CD4-positive, alpha-beta T cell (primary cell): ENCODE data around the gene NFKBIL1. TPM values are rescaled to one million over a fixed set of nuclear protein-coding genes. Genes with fewer than 3 reads are reported as not detected.

Experiments
- ATAC-seq: fragments of 200-7000 bp; cut with Tn5 transposase; one replicate; pipeline ENCODE4 v1.10.0; 2022; ENCODE audit warnings: mild to moderate bottlenecking; ENCODE audit not compliant: poor library complexity
- CTCF ChIA-PET: fragments of 350-600 bp; sonication (Branson Sonifier 250); formaldehyde crosslinking; loops from one replicate; lab custom pipeline; 2021; ENCODE audit warnings: antibody characterized with exemption, inconsistent platforms; lab: Charles Lee
- POLR2A ChIA-PET: fragments of 350-600 bp; sonication (Branson Sonifier 250); formaldehyde crosslinking; loops from one replicate; lab custom pipeline; 2021; ENCODE audit warnings: antibody characterized with exemption, inconsistent platforms; lab: Charles Lee
- DNase-seq, 14 experiments: peaks; one replicate each; pipeline ENCODE4 v3.0.0-alpha.2; 2013 to 2020; ENCODE audit warnings: mixed read lengths in 2 of 14
- H3K27ac ChIP-seq, 2 donors: one replicate each; pipeline versions ENCODE4 v1.5.1 to v1.7.0; 2013; ENCODE audit warnings: low read length in 2 of 2, low read depth in 1 of 2, mild to moderate bottlenecking in 1 of 2
- H3K27me3 ChIP-seq, 2 experiments: 1 replicate in 1 of 2; 2 replicates in 1 of 2; pipeline versions ENCODE4 v1.6.1 to v1.7.0; 2013; ENCODE audit warnings: low read length in 2 of 2, control low read depth in 1 of 2, mild to moderate bottlenecking in 1 of 2, moderate library complexity in 1 of 2; ENCODE audit not compliant: insufficient read depth in 2 of 2, control insufficient read depth in 1 of 2
- H3K36me3 ChIP-seq: one replicate; pipeline ENCODE4 v1.6.1; 2013; ENCODE audit warnings: low read length, control low read depth; ENCODE audit not compliant: insufficient read depth
- H3K4me1 ChIP-seq: one replicate; pipeline ENCODE4 v1.6.1; 2013; ENCODE audit warnings: low read length, control low read depth; ENCODE audit not compliant: insufficient read depth
- H3K4me3 ChIP-seq: one replicate; pipeline ENCODE4 v1.5.1; 2013; ENCODE audit warnings: mild to moderate bottlenecking, low read length, moderate library complexity
- H3K9me3 ChIP-seq, 2 experiments: 1 replicate in 1 of 2; 2 replicates in 1 of 2; pipeline versions ENCODE4 v1.6.1 to v1.7.0; 2013; ENCODE audit warnings: low read length in 2 of 2, mild to moderate bottlenecking in 2 of 2, control low read depth in 1 of 2, moderate library complexity in 1 of 2; ENCODE audit not compliant: control insufficient read depth in 1 of 2, insufficient read depth in 1 of 2
- H3K27ac Mint-ChIP-seq: one replicate; pipeline ENCODE4 v1.8.0; 2020; ENCODE audit warnings: mixed read lengths
- H3K27me3 Mint-ChIP-seq: one replicate; pipeline ENCODE4 v1.8.0; 2021; ENCODE audit warnings: mixed read lengths
- H3K36me3 Mint-ChIP-seq: one replicate; pipeline ENCODE4 v1.8.0; 2021; ENCODE audit warnings: low read depth, mixed read lengths
- H3K4me1 Mint-ChIP-seq: one replicate; pipeline ENCODE4 v1.8.0; 2021; ENCODE audit warnings: low read depth, mixed read lengths
- H3K4me3 Mint-ChIP-seq: one replicate; pipeline ENCODE4 v1.8.0; 2020; ENCODE audit warnings: mild to moderate bottlenecking, mixed read lengths
- H3K9me3 Mint-ChIP-seq: one replicate; pipeline ENCODE4 v1.8.0; 2020; ENCODE audit warnings: mixed read lengths
- intact Hi-C, 2 experiments: fragments of 100-400 bp; cut with DNase I in 1 of 2; cut with micrococcal nuclease in 1 of 2; formaldehyde crosslinking; loops; one replicate each; pipeline versions ENCODE4 v1.15.1 to v1.9.0; 2023 to 2025; cut with DNase I, micrococcal nuclease
- total RNA-seq, 174 experiments: library from RNA in 2 of 174; stranded (reverse) in 2 of 174; gene quantifications; one replicate each; pipeline ENCODE4 v1.2.3 and lab custom pipeline; 2021 to 2026
- TF ChIP-seq, protein P1 (sequence below): fragments of 200-600 bp; IDR thresholded peaks from one replicate; pipeline ENCODE4 v1.8.0; 2022; ENCODE audit warnings: antibody characterized with exemption, mild to moderate bottlenecking

The NFKBIL1 gene
- total RNA-seq, 2 experiments from 2014 or later: 7.6 to 9.3 TPM

DNA sequence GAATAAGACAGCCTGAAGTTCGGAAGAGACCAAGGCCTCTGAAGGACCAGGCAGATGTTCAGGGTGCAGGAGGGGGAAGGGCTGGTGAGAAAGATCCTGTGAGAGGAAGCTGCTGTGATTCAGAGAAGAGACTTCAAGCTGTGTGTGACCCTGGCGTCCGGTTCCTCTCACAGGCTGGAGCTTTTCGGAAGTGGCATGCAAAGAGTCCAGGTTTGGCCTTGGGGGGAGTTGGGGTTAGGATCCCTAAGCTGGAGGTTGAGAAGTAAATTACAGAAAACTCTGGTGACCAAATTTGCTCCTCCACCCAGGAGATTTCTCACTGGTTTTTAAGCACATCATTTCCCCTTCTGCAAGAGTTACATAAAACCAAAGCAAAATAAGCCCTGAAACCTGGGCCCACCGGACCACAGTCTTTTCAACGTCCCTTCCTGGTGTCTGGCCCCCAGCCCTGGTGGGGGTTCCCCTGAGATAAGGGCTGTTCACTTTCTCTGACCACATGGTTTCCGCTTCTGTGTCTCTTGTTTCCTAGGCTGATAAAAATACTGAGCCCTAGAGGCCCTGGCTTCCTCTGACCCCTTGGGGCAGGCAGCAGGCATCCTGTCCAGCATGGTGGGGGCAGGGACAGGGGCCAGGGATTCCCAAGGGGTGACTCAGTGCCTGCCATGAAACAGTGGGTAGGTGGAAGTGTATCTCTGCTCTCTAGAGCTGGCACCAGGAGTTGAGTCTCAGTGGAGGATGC is 12.7 kb downstream of the NFKBIL1 start:
- Mint-ChIP-seq H3K27ac (peak overlapping the region; percentile 90), H3K4me1 (peaks cover 62% of the 10 kb centered on the region), H3K36me3 (peaks cover 47% of the 10 kb centered on the region), H3K4me3 (peak overlapping the region; percentile 82), H3K27me3 (no peaks in the 10 kb centered on the region), H3K9me3 (no peaks in the 10 kb centered on the region)
- TF ChIP-seq, protein P1, sequence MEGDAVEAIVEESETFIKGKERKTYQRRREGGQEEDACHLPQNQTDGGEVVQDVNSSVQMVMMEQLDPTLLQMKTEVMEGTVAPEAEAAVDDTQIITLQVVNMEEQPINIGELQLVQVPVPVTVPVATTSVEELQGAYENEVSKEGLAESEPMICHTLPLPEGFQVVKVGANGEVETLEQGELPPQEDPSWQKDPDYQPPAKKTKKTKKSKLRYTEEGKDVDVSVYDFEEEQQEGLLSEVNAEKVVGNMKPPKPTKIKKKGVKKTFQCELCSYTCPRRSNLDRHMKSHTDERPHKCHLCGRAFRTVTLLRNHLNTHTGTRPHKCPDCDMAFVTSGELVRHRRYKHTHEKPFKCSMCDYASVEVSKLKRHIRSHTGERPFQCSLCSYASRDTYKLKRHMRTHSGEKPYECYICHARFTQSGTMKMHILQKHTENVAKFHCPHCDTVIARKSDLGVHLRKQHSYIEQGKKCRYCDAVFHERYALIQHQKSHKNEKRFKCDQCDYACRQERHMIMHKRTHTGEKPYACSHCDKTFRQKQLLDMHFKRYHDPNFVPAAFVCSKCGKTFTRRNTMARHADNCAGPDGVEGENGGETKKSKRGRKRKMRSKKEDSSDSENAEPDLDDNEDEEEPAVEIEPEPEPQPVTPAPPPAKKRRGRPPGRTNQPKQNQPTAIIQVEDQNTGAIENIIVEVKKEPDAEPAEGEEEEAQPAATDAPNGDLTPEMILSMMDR: no peak
- POLR2A ChIA-PET: interaction anchor here (1.1 to 34.9 kb wide), 5 partner anchors 9 to 303 kb away, joined by 3 to 1160 read pairs (median 10); partner anchors contain the start of genes LST1, LTA, LTB and NCR3
- Histone ChIP-seq H3K4me3 (peak overlapping the region; percentile 44), H3K9me3 (no peaks in the 10 kb centered on the region), H3K36me3 (peaks cover 28% of the 10 kb centered on the region), H3K27ac (peak overlapping the region; percentile 63 to 74), H3K27me3 (no peaks in the 10 kb centered on the region), H3K4me1 (peaks cover 72% of the 10 kb centered on the region)
- peak in 7 of 14 experiments; percentile 29 to 81 (median 65) for DNase-seq
- intact Hi-C loops: loop anchor here in 1 of 2 experiments (1.0 to 2.0 kb wide), 3 partner anchors 8 to 21 kb away; partner anchors contain the start of gene LTA
- ATAC-seq: peak; percentile 58
- CTCF ChIA-PET: interaction anchor here (0.9 to 6.2 kb wide), 5 partner anchors 9 to 38 kb away, joined by 3 to 32 read pairs (median 8); partner anchors contain the start of gene LTB

DNA sequence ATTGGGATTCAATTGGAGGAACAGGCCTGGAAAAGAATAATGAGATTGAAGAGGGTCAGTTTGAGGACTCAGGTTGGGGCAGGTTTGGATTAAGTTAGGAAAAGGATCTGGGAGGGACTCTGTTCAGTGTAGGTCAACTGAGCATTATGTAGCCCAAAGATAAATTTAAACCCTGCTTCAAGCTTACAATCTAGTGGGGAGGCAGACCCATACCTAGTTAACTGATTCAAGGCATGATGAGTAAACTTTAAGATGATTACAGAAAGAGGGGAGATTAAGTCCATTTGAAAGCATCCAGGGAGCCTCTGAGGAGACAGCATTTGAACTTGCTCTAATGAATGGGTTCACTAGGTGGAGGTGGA is 13.3 kb downstream of the NFKBIL1 start:
- Histone ChIP-seq H3K27ac (peak overlapping the region; percentile 35 to 74), H3K4me3 (no peak overlapping the region), H3K27me3 (no peaks in the 10 kb centered on the region), H3K4me1 (peaks cover 76% of the 10 kb centered on the region), H3K9me3 (no peaks in the 10 kb centered on the region), H3K36me3 (peaks cover 28% of the 10 kb centered on the region)
- H3K36me3 Mint-ChIP-seq: peaks cover 53% of the 10 kb centered on the region
- TF ChIP-seq, protein P1: no peak
- intact Hi-C loops: loop anchor here in 1 of 2 experiments (1.0 kb wide), 1 partner anchor 8 kb away; no protein-coding TSS in a partner anchor
- H3K4me1 Mint-ChIP-seq: peaks cover 67% of the 10 kb centered on the region
- CTCF ChIA-PET: interaction anchor here (2.4 to 6.2 kb wide), 3 partner anchors 9 to 37 kb away, joined by 8 to 32 read pairs (median 11); no protein-coding TSS in a partner anchor
- POLR2A ChIA-PET: interaction anchor here (1.1 to 34.9 kb wide), 3 partner anchors 10 to 302 kb away, joined by 3 to 1160 read pairs (median 8); partner anchors contain the start of genes LST1, LTA, LTB and NCR3
- ATAC-seq (no peak), DNase-seq (no peak)
- H3K27me3 Mint-ChIP-seq: no peaks in the 10 kb centered on the region
- H3K27ac Mint-ChIP-seq: peak overlapping the region; percentile 90
- H3K4me3 Mint-ChIP-seq: peak overlapping the region; percentile 82
- no peaks in the 10 kb centered on the region for H3K9me3 Mint-ChIP-seq

DNA sequence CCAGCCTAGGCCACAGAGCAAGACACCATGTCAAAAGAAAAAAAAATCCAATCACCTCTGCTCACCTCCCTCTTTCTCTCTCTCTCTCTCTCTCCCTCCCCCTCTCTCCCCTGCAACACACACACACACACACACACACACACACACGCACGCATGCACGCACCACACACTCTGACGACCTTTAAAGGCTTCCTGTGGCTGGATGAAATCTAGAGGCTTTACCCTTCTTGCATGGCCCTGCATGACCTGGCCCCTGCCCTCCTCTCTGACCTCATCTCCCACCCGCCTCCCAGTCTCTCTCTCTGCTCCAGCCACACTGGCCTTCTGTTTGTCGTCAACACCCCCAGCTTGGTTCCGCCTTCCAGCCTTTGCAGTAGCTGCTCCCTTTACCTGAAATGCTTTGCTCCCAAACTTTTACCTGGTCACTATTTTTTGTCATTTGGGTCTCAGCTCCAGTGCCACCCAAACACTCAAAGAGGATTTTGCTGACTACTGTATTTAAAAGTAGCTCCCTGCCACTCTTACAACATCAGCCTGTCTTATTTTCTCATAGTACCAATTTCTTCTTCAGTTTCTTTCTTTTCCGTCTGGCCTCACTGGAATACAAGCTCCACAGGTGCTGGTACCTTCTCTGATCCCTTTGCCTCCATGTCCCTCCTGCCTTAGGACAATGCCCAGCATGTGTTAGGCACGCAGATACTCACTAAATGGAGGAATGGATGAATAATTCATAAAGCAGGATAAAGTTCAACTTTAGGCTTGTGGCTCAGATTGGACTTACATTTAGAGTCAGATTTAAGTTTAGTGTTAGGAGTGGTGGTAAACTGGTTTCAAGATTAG is 20.3 kb downstream of the NFKBIL1 start:
- DNase-seq (peak in 5 of 14 experiments; percentile 46 to 70 (median 58)), ATAC-seq (no peak)
- Mint-ChIP-seq H3K27ac (peak overlapping the region; percentile 95), H3K27me3 (no peaks in the 10 kb centered on the region), H3K4me3 (peak overlapping the region; percentile 65), H3K9me3 (no peaks in the 10 kb centered on the region), H3K4me1 (peaks cover 81% of the 10 kb centered on the region), H3K36me3 (peaks cover 43% of the 10 kb centered on the region)
- intact Hi-C loops: loop anchor here in 1 of 2 experiments (1.0 kb wide), 1 partner anchor 7 kb away; no protein-coding TSS in a partner anchor
- no peaks in the 10 kb centered on the region for H3K9me3 ChIP-seq
- peaks cover 15% of the 10 kb centered on the region for H3K36me3 ChIP-seq
- TF ChIP-seq, protein P1: no peak
- POLR2A ChIA-PET: interaction anchor here (1.0 to 34.9 kb wide), 5 partner anchors 10 to 94 kb away, joined by 3 to 1160 read pairs (median 10); partner anchors contain the start of genes DDX39B, LST1, LTA and LTB
- peaks cover 78% of the 10 kb centered on the region for H3K4me1 ChIP-seq
- no peaks in the 10 kb centered on the region for H3K27me3 ChIP-seq
- peak overlapping the region; percentile 78 to 88 for H3K27ac ChIP-seq
- CTCF ChIA-PET: interaction anchor here (0.9 to 4.3 kb wide), 8 partner anchors 9 to 31 kb away, joined by 3 to 38 read pairs (median 6); partner anchors contain the start of genes DDX39B and LST1
- H3K4me3 ChIP-seq: no peak overlapping the region
